GM19035 (cell line): Measurements from ENCODE around the gene AIF1.
"Not testable (repeated sequence)": the region's sequence is repeated elsewhere in the genome, so short reads cannot be mapped to it uniquely, and the experiment has no call there.

Experiments
- ATAC-seq: cut with Tn5 transposase; IDR thresholded peaks from one replicate; pipeline ENCODE4 v1.9.1; 2021; ENCODE audit not compliant: unreplicated experiment

AIF1 gene

GRCh38 chr6:31580807-31581433 is 34.1 kb upstream of the AIF1 start:
- ATAC-seq: peak; percentile 56

- no peak for ATAC-seq
These were observed 33.4 kb upstream of the AIF1 start for GRCh38 chr6:31581434-31582229.

DNA sequence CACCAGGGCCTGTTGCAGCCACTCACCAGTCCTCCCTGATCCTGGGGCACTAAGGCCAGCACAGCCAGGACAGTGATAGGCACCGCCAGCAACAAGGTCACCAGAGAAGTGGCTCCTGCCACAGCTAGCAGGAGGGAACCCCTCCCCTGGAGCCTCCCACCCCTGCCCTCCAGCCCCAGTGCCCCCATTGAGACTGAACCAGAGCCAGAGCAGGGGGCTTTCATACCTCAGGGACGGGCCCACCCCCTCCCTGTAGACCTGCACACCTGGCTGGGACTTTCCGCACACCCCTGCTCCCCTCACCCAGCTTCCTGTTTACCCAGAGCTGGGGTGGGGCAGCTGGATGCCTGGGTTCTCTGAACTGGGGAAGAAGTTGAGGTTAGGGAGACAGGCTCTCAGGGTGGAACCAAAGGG is 32.8 kb upstream of the AIF1 start, which contains the start of gene LTB:
TSS of gene LTB (minus strand) at position 195 of the 414 bp plus-strand sequence. CDS start at position 188, 7 bp downstream.
- no peak for ATAC-seq

- ATAC-seq: no peak
These were observed 29.5 kb upstream of the AIF1 start for GRCh38 chr6:31585491-31585890.

GRCh38 chr6:31586008-31586407 is 29.0 kb upstream of the AIF1 start, which contains the start of gene LST1:
TSS of gene LST1 (plus strand) at chr6:31586277. CDS start at chr6:31587300, 1,023 bp downstream.
- no peak for ATAC-seq

DNA sequence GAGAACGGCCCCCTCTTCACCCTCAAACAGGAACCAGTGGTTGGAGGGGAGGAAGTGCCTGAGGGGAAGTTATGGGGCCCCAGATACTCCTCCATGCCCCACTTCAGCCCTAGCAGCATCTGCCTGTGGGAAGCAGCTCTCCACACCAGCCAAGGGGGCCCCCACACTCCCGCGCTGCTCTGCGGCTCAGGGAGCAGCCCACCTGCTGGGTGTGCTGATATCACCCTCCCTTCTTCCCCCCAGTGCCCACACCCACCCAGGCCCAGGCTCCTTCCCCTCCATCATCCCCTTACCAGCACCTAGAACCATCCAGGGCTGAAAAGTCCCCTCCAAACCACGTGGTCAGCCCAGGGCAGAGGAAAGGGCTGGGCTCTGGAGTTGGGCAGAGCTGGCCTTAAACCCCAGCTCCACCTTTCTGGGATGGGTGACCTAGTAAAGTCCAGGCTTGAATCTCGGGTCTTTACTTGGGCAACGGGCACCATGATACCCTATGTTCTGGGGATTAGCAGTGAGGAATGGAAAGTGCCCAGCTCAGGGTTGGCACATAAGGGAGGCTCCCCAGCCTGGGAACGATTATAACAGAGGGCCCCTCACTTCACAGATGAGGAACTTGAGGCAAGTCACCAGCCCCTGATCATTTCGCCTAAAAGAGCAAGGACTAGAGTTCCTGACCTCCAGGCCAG is 28.3 kb upstream of the AIF1 start:
- ATAC-seq: no peak

- no peak for ATAC-seq
These were observed 26.9 kb upstream of the AIF1 start for GRCh38 chr6:31587791-31588777.

- ATAC-seq: no peak
These were observed 26.0 kb upstream of the AIF1 start for GRCh38 chr6:31588871-31589650.

DNA sequence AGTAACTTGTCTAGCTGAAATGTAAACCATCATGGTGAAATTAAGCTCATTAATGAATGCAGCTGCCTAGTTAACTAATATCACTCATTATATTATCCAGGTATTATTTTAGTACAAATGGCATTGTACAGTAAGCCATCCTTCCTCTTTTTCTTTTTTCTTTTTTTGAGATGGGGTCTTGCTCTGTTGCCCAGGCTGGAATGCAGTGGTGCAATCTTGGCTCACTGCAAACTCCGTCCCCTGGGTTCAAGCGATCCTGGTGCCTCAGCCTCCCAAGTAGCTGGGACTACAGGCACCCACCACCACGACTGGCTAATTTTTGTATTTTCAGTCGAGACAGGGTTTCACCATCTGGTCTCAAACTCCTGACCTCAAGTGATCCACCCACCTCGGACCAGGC is 24.3 kb upstream of the AIF1 start:
- not testable (repeated sequence) for ATAC-seq

DNA sequence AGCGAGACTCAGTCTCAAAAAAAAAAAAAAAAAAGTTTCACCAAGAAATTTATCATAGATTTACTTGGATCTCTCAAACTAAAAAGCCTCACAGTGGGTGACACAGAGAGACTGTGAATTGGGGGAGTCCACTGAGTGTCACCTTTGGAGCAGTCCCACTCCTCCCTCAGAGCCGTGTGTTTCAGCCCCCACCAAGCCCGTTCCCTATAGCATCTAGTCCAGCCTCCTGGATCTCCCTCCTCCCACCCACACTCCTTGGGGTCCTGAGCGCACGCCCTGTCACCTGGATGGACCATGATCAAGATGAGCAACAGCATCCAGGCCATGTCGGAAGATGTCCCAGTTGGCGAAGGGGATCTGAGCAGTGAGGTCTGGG is 22.6 kb upstream of the AIF1 start:
- no peak for ATAC-seq

GRCh38 chr6:31597006-31597405 is 18.0 kb upstream of the AIF1 start:
- no peak for ATAC-seq

DNA sequence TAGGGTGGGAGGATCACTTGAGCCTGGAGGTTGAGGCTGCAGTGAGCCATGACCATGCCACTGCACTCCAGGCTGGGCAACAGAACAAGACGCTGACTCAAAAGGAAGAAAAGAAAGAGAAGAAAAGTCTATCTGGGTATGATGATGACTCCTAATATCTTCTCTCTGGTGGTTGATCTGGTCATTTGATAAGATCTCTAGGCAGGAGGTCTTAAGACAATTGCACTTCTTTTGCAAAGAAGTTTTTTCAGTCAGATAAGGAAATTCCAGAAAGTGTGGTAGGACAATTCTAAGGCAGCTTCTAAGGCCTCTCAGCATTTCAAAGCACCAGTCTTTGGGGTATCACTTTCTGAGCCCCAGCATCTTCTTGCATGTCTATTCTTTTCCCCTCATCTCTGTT is 7.7 kb upstream of the AIF1 start:
- no peak for ATAC-seq

GRCh38 chr6:31609519-31610406 is 5.3 kb upstream of the AIF1 start:
- no peak for ATAC-seq

GRCh38 chr6:31610968-31611367 is 4.1 kb upstream of the AIF1 start:
- ATAC-seq: no peak

DNA sequence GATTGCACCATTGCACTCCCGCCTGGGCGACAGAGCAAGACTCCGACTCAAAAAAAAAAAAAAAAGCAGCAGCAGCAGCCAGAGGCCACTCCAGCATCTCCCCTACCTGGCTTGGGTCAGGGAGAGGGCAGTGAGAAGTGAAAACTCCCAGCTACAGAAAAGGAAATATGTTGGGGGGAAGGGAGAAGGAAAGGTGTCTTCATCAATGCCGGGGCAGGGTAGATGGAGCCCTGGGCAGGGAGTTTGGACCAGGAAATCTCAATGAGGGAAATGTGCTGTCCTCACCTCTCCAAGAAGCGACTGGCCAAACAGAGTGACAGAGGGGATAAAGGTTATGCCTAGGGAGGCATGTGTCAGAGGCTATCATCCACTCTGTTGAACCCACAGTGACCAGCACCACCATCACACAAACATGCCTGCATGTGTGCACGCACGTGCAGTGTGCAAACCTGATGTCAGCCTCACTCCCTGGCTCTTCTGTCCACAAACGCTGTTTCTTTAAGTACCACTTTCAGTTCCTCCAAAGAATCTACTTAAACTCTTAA is 887 bp upstream of the AIF1 start:
- no peak for ATAC-seq

DNA sequence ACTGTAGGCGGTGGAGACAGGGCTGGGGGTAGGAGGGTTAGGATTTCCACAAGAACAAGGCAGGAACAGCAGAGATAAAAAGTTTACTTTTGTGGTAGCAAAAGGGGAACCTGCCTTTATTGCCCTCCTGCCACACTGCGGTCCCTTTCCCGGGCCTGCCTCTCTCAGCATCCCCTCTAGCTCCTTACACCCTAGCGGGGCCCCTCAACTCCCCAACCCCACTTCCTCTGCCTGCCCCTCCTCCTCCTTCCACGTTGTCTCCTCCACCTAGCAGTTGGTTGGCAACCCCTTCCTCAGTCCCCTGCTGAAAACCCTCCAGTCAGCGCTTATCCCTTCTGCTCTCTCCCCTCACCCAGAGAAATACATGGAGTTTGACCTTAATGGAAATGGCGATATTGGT is 714 bp downstream of the AIF1 start:
- ATAC-seq: no peak

DNA sequence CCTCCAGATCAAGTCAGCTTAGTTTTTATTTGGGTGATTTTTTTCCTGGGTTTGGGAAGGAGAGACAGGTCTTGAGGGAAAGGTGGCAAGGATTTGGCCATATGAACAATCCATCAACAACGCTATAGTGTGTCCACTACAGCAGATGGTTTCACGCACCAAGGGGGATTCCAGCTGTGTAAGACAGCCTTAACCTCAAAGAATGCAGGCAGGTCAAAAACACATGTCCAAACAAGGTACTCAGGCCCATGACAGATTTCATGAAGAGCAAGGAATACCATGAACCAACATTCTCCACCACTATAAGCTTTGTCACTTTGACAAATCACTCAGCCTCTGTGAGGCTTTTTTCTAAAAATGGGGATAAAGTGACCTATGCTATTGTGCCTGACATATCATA is 2.0 kb downstream of the AIF1 start:
- no peak for ATAC-seq

GRCh38 chr6:31619805-31620585 is 5.0 kb downstream of the AIF1 start:
- peak; percentile 80 for ATAC-seq
